HG03064 (cell line): ENCODE data around the gene EIF2B2.
"Not testable (repeated sequence)": the region's sequence is repeated elsewhere in the genome, so short reads cannot be mapped to it uniquely, and the experiment has no call there.

ENCODE experiments used
- ATAC-seq: cut with Tn5 transposase; IDR thresholded peaks from one replicate; pipeline ENCODE4 v1.9.1; 2021; ENCODE audit warnings: low read depth; ENCODE audit not compliant: unreplicated experiment

Gene EIF2B2

GRCh38 chr14:74985806-74986205 lies 16.9 kb upstream of the EIF2B2 start:
- no peak for ATAC-seq

GRCh38 chr14:74988131-74988530 lies 14.6 kb upstream of the EIF2B2 start:
- ATAC-seq: no peak

- ATAC-seq: no peak
These were observed 13.7 kb upstream of the EIF2B2 start for GRCh38 chr14:74988993-74989392.

DNA sequence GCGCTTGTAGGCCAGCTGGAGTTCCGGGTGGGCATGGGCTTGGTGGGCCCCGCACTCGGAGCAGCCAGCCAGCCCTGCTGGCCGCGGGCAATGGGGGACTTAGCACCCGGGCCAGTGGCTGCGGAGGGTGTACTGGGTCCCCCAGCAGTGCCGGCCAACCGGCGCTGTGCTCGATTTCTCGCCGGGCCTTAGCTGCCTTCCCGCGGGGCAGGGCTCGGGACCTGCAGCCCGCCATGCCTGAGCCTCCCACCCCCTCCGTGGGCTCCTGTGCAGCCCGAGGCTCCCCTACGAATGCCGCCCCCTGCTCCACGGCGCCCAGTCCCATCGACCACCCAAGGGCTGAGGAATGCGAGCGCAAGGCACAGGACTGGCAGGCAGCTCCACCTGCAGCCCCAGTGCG lies 8.5 kb upstream of the EIF2B2 start:
- ATAC-seq: not testable (repeated sequence)

GRCh38 chr14:74995781-74996180 lies 6.9 kb upstream of the EIF2B2 start:
- ATAC-seq: not testable (repeated sequence)

- ATAC-seq: no peak
These were observed 1.5 kb upstream of the EIF2B2 start for GRCh38 chr14:75001261-75001660.

DNA sequence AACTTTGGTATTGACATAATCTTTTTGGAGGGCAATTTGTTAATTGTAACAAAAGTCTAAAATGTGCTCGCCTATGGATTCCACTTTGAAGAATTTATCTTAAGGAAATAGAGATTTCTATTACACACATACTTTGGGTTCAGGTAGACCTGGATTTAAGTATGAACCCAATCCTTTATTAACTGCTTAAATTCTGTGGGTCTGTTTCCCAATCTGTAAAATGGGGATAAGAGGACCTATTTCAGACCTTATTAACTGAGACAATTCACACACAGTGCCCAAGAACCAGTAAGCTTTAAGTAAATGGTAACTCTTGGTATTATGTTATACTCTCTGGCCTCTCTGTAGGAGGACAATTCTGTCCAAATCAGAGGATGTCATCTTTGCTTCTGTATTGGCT lies 822 bp upstream of the EIF2B2 start:
- ATAC-seq: no peak

- ATAC-seq: no peak
These were observed 718 bp downstream of the EIF2B2 start for GRCh38 chr14:75003250-75004027.

DNA sequence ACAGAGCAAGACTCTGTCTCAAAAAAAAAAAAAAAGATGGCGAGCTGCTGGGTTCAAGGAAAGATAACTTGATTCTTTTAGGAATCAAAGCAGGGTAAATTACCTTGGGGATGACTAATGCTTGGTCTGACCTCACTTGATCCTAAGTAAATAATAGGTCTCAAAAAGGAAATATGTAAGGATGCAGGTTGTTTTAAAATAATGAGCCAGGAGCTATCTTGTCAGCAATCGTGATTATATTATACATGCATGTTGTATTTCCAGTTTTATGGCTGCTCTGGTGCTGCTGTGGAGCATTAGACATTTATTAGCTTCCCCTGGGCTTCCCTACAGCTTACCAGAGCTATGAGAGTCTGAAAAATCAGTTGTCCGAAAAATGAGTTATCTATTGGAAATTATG lies 2.6 kb downstream of the EIF2B2 start:
- no peak for ATAC-seq

DNA sequence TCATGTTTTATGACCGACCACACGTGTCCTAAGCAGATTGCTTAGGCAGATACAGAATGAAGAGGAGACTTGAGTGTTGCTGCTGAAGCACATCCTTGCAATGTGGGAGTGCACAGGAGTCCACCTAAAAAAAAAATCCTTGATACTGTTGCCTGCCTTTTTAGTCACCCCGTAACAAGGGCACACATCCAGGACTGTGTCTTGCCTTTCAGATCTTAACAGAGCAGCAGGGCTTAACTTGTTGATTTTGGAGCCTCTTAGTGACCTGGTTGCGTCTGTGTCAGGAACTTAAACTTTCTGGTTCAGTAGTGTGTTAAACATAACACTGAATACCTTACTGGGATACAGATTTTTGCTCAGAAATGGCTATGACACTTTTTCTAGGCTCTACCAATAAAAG lies 6.5 kb downstream of the EIF2B2 start:
- ATAC-seq: no peak

DNA sequence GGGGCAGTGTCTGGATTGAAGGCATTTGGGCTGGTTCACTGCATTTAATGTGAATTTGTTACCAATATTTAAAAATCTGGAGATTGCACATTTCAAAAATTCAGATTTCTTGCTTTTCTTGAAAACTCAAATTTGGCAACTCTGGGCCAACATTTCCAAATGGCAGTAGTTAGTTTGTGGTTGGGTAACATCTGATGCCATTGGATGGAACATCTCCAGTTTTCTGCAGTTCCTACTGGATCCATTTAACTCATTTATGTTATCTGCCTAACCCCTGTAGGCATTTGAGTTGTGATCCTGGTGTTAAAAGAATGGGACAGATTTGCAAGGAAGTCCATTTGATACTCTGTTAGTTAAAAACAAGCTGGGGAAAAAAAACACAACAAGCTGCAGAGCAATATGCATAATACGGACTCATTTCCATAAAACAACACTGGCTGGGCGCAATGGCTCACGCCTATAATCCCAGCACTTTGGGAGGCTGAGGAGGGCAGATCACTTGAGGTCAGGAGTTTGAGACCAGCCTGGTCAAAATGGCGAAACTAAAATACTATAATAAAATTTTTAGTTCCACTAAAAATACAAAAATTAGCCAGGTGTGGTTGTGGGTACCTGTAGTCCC lies 7.9 kb downstream of the EIF2B2 start:
- no peak for ATAC-seq

GRCh38 chr14:75011356-75011994 lies 8.8 kb downstream of the EIF2B2 start:
- ATAC-seq: no peak

- ATAC-seq: no peak
These were observed 10.6 kb downstream of the EIF2B2 start for GRCh38 chr14:75013290-75013689.

GRCh38 chr14:75015496-75015895 lies 12.8 kb downstream of the EIF2B2 start:
- ATAC-seq: no peak

DNA sequence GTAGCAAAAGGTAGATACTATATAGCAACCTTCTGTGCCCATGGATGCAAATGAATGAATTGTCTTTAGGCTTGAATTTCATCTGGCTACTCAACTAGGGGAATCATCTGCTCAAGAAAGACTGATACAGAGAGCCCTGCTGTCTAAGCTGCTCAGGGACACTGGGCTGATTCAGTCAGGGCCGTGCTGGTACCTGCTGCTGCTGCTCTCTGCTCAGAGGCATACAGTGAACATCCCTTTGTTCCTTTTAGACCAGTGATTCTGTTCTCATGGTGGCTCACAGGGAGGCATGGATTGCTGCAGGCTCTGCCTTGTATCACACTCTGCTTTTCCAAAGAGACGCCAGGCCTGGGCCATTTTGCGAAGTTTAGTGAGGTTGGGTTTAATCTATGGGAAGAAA lies 14.1 kb downstream of the EIF2B2 start:
- ATAC-seq: no peak

DNA sequence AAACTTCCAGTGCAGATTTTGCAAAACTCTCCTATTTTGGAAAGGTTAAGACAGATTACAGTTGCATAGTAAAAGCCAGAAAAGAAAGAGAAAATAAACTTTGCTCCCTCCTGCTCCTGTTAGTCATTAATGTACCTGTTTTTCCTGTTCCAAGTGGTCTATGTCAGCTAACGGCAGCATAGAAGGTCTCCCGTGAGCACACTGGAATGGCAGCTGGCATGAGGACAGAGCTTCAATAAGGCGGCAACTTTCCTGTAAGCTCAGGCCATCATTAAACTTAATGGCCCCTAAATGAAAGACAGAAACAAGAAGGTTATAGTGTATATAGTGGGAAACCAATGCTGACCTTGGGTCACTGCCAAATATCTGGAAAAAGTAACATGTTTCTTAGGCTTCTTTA lies 16.0 kb downstream of the EIF2B2 start:
- no peak for ATAC-seq

- no peak for ATAC-seq
These were observed 19.9 kb downstream of the EIF2B2 start for GRCh38 chr14:75022655-75023054.

DNA sequence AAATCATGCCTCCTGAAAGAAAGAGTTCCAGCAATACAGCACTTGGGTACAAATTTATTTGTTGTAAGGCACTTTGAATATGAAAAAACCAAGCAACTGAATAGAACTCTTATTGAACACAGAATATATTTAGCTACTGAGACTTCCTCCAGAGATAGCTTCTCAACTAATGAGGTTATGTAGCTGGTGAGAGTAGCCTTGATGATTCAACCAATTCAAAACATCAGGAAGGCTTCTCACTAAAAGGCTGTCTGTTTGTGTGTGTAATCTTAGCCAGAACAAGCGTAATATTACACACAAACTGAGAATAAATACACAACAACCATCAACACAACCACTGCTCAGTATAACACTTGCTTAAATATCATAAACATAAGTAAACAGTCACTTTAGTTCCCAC lies 20.4 kb downstream of the EIF2B2 start:
- ATAC-seq: no peak

DNA sequence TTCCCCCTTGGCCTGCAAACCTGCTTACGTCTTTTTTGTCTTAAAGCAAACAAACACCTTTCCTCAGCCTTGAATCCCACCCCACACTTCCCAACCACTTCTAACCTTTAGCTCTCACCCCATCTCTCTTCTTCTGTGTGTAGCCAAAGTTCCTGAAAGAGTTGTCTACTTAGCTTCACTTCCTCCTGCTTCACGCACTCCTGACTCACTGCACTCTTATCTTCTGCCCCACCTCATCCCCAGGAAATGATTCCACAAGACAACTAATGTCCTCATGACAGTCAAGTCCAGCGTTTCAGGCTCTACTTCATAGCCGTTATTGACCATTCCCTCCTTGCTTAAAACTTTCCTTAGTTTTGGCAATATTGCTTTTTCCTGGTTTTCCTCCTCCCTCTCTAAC lies 22.4 kb downstream of the EIF2B2 start:
- ATAC-seq: no peak

GRCh38 chr14:75025876-75026275 lies 23.2 kb downstream of the EIF2B2 start:
- no peak for ATAC-seq

DNA sequence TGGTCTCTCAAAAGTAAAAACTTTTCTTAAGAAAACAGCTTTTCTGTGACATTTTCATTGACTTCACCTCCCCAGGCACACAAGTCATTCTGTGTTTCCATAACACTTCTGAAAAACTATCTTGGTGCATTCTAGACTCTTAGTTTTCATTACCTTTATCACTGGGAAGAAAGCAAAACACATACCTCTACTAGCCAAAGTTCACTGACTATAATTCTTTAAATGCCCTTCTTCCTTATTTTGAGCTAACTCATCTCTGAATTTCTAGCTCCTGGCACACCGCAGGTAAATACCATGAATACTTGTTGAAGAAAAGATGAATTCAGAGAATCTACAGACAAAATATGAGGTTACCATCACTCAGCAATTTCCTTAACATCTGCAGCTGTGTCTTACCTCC lies 27.4 kb downstream of the EIF2B2 start:
- ATAC-seq: no peak

DNA sequence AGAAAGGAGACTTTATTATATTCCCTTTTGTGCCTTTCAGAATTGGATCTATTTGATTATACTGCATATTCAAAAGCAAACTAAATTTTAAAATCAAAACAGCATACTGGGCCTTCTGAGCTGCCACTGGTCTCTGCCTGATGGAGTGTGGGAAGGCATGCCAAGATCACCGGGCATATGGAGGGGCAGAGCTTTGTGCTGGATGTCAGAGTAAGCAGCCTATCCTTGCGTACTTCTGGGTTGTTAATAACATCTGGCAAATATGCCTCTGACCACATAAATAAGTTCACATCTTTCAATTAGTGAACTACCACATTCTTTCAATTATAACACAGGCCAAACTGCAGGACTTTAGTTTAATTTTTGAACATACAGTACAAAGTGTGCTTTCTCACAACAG lies 30.2 kb downstream of the EIF2B2 start:
- ATAC-seq: no peak
